OCI-LY1 (cell line): Measurements from ENCODE around the gene CALR3.
"Not testable (repeated sequence)": the region's sequence is repeated elsewhere in the genome, so short reads cannot be mapped to it uniquely, and the experiment has no call there.

Experiments used
- CTCF ChIP-seq: fragments of 200-600 bp; sonication (generic), shearing (Covaris generic); IDR thresholded peaks from 2 replicates; pipeline ENCODE4 v1.5.1; 2017; ENCODE audit warnings: mild to moderate bottlenecking, antibody characterized with exemption, low read length, moderate library complexity, mixed read lengths
- EZH2 ChIP-seq: fragments of 200-600 bp; sonication (generic), shearing (Covaris generic); IDR thresholded peaks from 2 replicates; pipeline ENCODE4 v1.8.0; 2017; ENCODE audit warnings: borderline replicate concordance, mixed run types, mild to moderate bottlenecking, antibody characterized with exemption, low read length, moderate library complexity, mixed read lengths

DNA sequence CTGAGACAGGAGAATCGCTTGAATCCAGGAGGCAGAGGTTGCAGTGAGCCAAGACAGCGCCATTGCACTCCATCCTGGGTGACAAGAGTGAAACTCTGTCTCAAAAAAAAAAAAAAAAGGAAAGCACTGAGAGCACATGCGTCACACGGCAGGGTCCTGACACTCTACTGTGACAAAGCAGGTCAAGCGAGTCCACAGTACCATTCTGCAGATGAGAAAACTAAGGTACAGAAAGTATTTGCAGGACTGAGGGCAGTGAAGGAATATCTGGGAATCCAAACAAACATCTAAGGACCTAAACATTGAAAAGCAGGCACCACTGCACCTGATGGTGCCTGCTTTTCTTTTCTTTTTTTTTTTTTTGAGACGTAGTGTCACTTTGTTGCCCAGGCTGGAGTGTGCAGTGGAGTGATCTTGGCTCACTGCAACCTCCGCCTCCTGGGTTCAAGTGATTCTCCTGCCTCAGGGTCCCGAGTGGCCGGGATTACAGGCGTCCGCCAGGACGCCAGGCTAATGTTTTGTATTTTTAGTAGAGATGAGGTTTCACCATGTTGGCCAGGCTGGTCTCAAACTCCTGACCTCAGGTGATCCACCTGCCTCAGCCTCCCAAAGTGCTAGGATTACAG is 29.1 kb downstream of the CALR3 start:
- not testable (repeated sequence) for TF ChIP-seq CTCF, EZH2
